Measurements from ENCODE around the gene CNNM1. TPM values are rescaled to one million over a fixed set of nuclear protein-coding genes. Genes with fewer than 3 reads are reported as not detected.

Gene CNNM1
- total RNA-seq, 1 donor from 2014 or later, result not detected

DNA sequence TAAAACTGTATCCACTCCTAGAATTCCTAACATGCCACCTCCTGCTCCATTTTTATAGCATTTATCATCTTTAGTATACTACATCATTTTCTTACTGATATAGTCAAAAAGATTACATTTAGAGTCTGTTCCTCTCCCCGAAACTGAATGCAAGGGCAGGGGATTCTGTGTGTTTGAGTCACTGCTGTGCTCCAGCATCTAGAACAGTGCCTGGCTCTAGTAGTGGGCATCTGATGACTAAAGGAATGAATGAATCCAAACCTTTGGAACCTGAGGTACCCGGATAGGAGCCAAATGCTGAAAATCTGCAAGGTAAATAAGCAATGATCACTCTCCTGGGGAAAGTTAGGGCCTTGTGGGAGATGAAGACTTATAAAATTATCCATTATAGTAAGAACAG lies 82.4 kb downstream of the CNNM1 start:
- intact Hi-C loops (cut with micrococcal nuclease), result no loop called here
- Mint-ChIP-seq H3K36me3 (ENCODE audit: low read depth) (peaks cover 44% of the 10 kb centered on the region), H3K27me3 (no peaks in the 10 kb centered on the region), H3K4me3 (no peak overlapping the region), H3K4me1 (peaks cover 5% of the 10 kb centered on the region), H3K27ac (no peak overlapping the region), H3K9me3 (no peaks in the 10 kb centered on the region)
- POLR2A ChIA-PET, result no interaction called here
- CTCF ChIA-PET, result no interaction called here
- ATAC-seq (ENCODE audit: low read depth), result no peak
- no peak for TF ChIP-seq CTCF (IDR thresholded peaks at IDR 0.05)
- DNase-seq, result no peak

DNA sequence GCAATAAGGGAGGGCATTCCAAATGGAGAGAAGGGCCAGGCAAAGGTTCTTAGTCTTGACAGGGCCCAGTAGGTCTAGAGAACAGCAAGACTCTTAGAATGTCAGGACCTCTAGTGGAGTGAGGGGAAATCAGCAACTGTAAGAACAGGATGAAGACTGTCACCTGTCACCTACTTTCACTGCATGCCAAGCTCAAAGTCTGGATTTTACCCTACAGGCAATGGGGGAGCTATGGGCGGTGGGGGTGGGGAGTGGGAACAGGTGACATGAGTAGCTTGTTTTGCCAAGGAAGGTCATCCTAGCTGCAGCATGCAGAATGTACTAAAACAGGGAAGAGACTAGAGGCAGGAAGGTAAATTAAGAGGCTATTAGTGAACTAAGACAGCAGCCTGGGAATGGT lies 82.9 kb downstream of the CNNM1 start:
- CTCF ChIA-PET, result no interaction called here
- peaks cover 5% of the 10 kb centered on the region for H3K4me1 Mint-ChIP-seq
- no peaks in the 10 kb centered on the region for H3K27me3 Mint-ChIP-seq
- TF ChIP-seq CTCF (IDR thresholded peaks at IDR 0.05), result no peak
- ATAC-seq (ENCODE audit: low read depth) (no peak), DNase-seq (no peak)
- no peak overlapping the region for H3K27ac Mint-ChIP-seq
- POLR2A ChIA-PET, result no interaction called here
- H3K9me3 Mint-ChIP-seq, result no peaks in the 10 kb centered on the region
- H3K4me3 Mint-ChIP-seq, result no peak overlapping the region
- intact Hi-C loops (cut with micrococcal nuclease), result no loop called here
- peaks cover 38% of the 10 kb centered on the region for H3K36me3 Mint-ChIP-seq (ENCODE audit: low read depth)

DNA sequence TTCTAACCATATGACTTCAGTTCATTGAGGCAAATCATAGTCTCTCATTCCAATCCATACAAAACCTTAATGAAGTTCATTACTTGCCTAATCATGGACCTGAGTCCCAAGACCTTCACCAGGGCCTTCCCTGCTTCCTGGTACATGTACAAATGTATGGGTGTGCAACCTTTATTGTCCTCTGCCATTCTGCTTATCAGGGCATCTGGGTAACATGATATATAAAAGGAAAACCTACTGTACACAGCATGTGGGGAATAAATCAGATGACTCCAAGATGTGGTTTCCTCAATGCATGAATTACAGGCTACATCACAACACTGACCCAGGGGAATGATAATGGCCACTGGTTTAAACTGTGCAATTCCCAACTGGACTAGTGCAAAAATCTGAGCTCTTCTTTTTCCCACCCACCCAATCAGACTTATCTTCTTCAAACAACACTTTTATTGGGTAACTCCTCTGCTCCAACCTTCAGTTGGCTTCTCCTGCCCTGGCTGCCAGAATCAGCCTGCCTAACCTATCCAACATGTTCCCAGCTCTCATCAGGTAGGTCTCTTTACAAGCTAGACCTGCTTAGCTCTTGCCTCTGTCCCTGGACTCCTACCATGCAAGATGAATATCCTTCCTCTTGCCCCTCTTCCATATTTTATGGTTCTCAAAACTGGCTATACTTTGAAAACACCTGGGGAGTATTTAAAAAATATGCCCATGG lies 89.9 kb downstream of the CNNM1 start:
- H3K4me1 Mint-ChIP-seq, result peaks cover 5% of the 10 kb centered on the region
- no peak overlapping the region for H3K4me3 Mint-ChIP-seq
- no peak overlapping the region for H3K27ac Mint-ChIP-seq
- TF ChIP-seq CTCF (IDR thresholded peaks at IDR 0.05), result no peak
- POLR2A ChIA-PET, result no interaction called here
- no peaks in the 10 kb centered on the region for H3K27me3 Mint-ChIP-seq
- CTCF ChIA-PET, result no interaction called here
- peaks cover 51% of the 10 kb centered on the region for H3K36me3 Mint-ChIP-seq (ENCODE audit: low read depth)
- no peaks in the 10 kb centered on the region for H3K9me3 Mint-ChIP-seq
- intact Hi-C loops (cut with micrococcal nuclease), result no loop called here
- ATAC-seq (ENCODE audit: low read depth), result no peak
- DNase-seq, result no peak

DNA sequence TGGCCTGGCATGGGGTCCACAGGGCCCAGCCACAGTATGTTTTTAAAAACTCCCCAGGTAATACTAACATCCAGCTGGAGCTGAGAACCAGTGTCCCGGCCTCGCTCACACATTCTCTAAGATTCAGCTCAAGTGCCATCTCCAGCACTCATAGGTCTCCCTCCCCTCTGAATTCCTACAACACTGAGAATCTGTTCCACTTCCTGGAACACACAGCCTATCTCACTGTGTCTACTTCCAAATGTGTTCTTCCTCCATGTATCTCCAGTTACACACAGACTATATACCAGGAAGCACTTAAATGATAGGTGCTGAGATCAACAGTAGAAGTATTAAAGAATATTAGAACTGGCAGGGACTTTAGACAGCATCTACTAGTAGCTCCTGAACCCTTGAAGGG lies 90.5 kb downstream of the CNNM1 start:
- ATAC-seq (ENCODE audit: low read depth), result no peak
- Mint-ChIP-seq H3K4me1 (peaks cover 5% of the 10 kb centered on the region), H3K36me3 (ENCODE audit: low read depth) (peaks cover 56% of the 10 kb centered on the region), H3K27me3 (no peaks in the 10 kb centered on the region), H3K27ac (no peak overlapping the region), H3K4me3 (no peak overlapping the region), H3K9me3 (no peaks in the 10 kb centered on the region)
- ChIA-PET POLR2A (no interaction called here), CTCF (no interaction called here)
- TF ChIP-seq CTCF (IDR thresholded peaks at IDR 0.05), result no peak
- DNase-seq, result no peak
- intact Hi-C loops (cut with micrococcal nuclease), result no loop called here

DNA sequence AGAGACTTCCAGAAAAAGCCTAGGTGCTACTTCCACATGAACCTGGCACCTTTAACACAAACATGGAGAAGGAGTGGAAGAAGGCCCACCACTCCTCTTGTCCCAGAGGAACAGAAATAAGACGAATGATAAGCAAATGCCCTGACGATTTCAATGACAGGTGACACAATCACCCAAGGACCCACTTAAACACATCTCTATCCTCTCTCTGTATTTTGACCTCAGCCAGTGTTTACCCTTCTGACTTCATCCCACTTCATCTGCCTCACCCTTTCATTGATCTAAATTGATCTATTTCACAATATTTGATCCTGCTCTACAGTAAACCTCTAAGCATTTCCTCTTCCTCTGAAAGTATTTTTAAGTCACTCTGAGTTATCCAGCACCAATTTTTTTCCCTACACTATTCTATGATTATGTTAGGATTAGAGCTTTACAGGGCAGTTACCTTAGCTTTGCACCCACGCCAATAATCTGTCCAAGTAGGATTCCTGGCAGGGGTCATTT lies 92.1 kb downstream of the CNNM1 start:
- ChIA-PET CTCF (no interaction called here), POLR2A (no interaction called here)
- no peak for ATAC-seq (ENCODE audit: low read depth)
- intact Hi-C loops (cut with micrococcal nuclease), result no loop called here
- Mint-ChIP-seq H3K27ac (no peak overlapping the region), H3K9me3 (no peaks in the 10 kb centered on the region), H3K4me1 (no peaks in the 10 kb centered on the region), H3K4me3 (no peak overlapping the region), H3K36me3 (ENCODE audit: low read depth) (peaks cover 59% of the 10 kb centered on the region), H3K27me3 (no peaks in the 10 kb centered on the region)
- DNase-seq, result no peak
- TF ChIP-seq CTCF (IDR thresholded peaks at IDR 0.05), result no peak
